HCT116 (cell line): ENCODE results near the gene WDR27. TPM values are rescaled to one million over a fixed set of nuclear protein-coding genes. Genes with fewer than 3 reads are reported as not detected.

Experiments used
- ATAC-seq: fragments of 200-7000 bp; cut with Tn5 transposase; 2 replicates; pipeline ENCODE4 v1.9.1; 2020; ENCODE audit warnings: mild to moderate bottlenecking, moderate library complexity
- BruUV-seq: library from RNA; stranded (reverse); fragments of 400-500 nt; replicated peaks from 2 replicates; lab custom pipeline; 2021; lab: Mats Ljungman, UMichigan
- CTCF ChIA-PET: fragments of 300-600 bp; sonication (Branson Sonifier 250); formaldehyde crosslinking; loops from one replicate; lab custom pipeline; 2021; ENCODE audit warnings: antibody characterized with exemption; lab: Charles Lee
- POLR2A ChIA-PET: fragments of 300-600, 350-600 bp; sonication (Branson Sonifier 250); formaldehyde crosslinking; loops from one replicate; lab custom pipeline; 2021; ENCODE audit warnings: antibody characterized with exemption; lab: Charles Lee
- RAD21 ChIA-PET, 2 experiments: fragments of 300-600 bp; sonication (Branson Sonifier 250); formaldehyde crosslinking; loops; one replicate each; lab custom pipeline; 2023; ENCODE audit warnings: low total read pairs in 2 of 2; ENCODE audit not compliant: uncharacterized antibody in 2 of 2, unreplicated experiment in 2 of 2, low non-redundant PET in 1 of 2; lab: Charles Lee
- DNase-seq: peaks from one replicate; pipeline ENCODE4 v3.0.0-alpha.2; 2010; ENCODE audit warnings: low read depth, low spot score
- H2AFZ ChIP-seq: fragments of 200-600 bp; shearing (Covaris generic), sonication (generic); 2 replicates; pipeline ENCODE4 v1.6.1; 2017; ENCODE audit warnings: low read depth, mixed run types, mixed read lengths, antibody characterized with exemption, low read length; ENCODE audit not compliant: poor library complexity, severe bottlenecking
- H3K27ac ChIP-seq: 2 replicates; pipeline ENCODE4 v1.5.1; 2012; ENCODE audit warnings: low read depth, low read length
- H3K27me3 ChIP-seq: fragments of 200-600 bp; sonication (generic); 2 replicates; pipeline ENCODE4 v1.6.1; 2016; ENCODE audit warnings: mixed run types, low read length, mixed read lengths; ENCODE audit not compliant: insufficient read depth
- H3K36me3 ChIP-seq, 2 experiments: fragments of 200-500 bp in 1 of 2; fragments of 200-600 bp in 1 of 2; sonication (Bioruptor generic) in 1 of 2; sonication (generic) in 1 of 2; 2 replicates each; pipeline versions ENCODE4 v1.5.1 to v1.6.1; 2014 to 2016; ENCODE audit warnings: low read length in 2 of 2, inconsistent platforms in 1 of 2, mixed read lengths in 1 of 2, mixed run types in 1 of 2; ENCODE audit not compliant: insufficient read depth in 2 of 2, control insufficient read depth in 1 of 2
- H3K4me1 ChIP-seq, 2 experiments: fragments of 200-600 bp in 1 of 2; sonication (generic) in 1 of 2; 2 replicates each; pipeline versions ENCODE4 v1.5.1 to v1.6.1; 2012 to 2017; ENCODE audit warnings: low read length in 2 of 2, inconsistent platforms in 1 of 2, mild to moderate bottlenecking in 1 of 2, mixed read lengths in 1 of 2, mixed run types in 1 of 2, moderate library complexity in 1 of 2; ENCODE audit not compliant: insufficient read depth in 2 of 2, control insufficient read depth in 1 of 2
- H3K4me2 ChIP-seq: fragments of 200-600 bp; sonication (generic); 2 replicates; pipeline ENCODE4 v1.6.1; 2017; ENCODE audit warnings: mixed run types, low read length, mixed read lengths
- H3K4me3 ChIP-seq, 2 experiments: fragments of 200-600 bp in 1 of 2; sonication (generic) in 1 of 2; replicated peaks in 1 of 2; 2 replicates each; pipeline ENCODE4 v1.5.1; 2011 to 2016; ENCODE audit warnings: low read length in 2 of 2, control low read depth in 1 of 2, low read depth in 1 of 2, mild to moderate bottlenecking in 1 of 2, mixed read lengths in 1 of 2, mixed run types in 1 of 2
- H3K79me2 ChIP-seq: fragments of 200-600 bp; sonication (generic); 2 replicates; pipeline ENCODE4 v1.6.1; 2017; ENCODE audit warnings: mild to moderate bottlenecking, mixed run types, low read length, moderate library complexity, mixed read lengths; ENCODE audit not compliant: insufficient read depth
- H3K9ac ChIP-seq: fragments of 200-600 bp; sonication (generic); 2 replicates; pipeline ENCODE4 v1.6.1; 2016; ENCODE audit warnings: low read length, mixed read lengths
- H3K9me2 ChIP-seq: fragments of 200-600 bp; sonication (generic), shearing (Covaris generic); 2 replicates; pipeline ENCODE4 v1.6.1; 2017; ENCODE audit warnings: mixed run types, mild to moderate bottlenecking, moderate library complexity; ENCODE audit not compliant: insufficient read depth
- H3K9me3 ChIP-seq, 2 experiments: fragments of 200-500 bp in 1 of 2; fragments of 200-600 bp in 1 of 2; sonication (Bioruptor generic) in 1 of 2; sonication (generic) in 1 of 2; 2 replicates each; pipeline ENCODE4 v1.6.1; 2014 to 2017; ENCODE audit warnings: low read length in 2 of 2, mixed read lengths in 2 of 2, inconsistent platforms in 1 of 2, low read depth in 1 of 2, mild to moderate bottlenecking in 1 of 2, mixed run types in 1 of 2, moderate library complexity in 1 of 2; ENCODE audit not compliant: control insufficient read depth in 1 of 2, insufficient read depth in 1 of 2
- H4K20me1 ChIP-seq: fragments of 200-600 bp; sonication (generic), shearing (Covaris generic); 2 replicates; pipeline ENCODE4 v1.6.1; 2017; ENCODE audit warnings: mixed run types, mild to moderate bottlenecking, moderate library complexity; ENCODE audit not compliant: insufficient read depth
- CBX3 ChIP-seq: IDR thresholded peaks from 2 replicates; pipeline ENCODE4 v1.6.1; 2012; ENCODE audit warnings: low read depth
- CEBPB ChIP-seq: IDR thresholded peaks from 2 replicates; pipeline ENCODE4 v1.6.1; 2012; ENCODE audit warnings: low read depth
- EZH2 ChIP-seq: fragments of 200-600 bp; sonication (generic); IDR thresholded peaks from 2 replicates; pipeline ENCODE4 v1.6.1; 2017; ENCODE audit warnings: antibody characterized with exemption, mixed run types
- EZH2phosphoT487 ChIP-seq: fragments of 200-600 bp; IDR thresholded peaks from 2 replicates; pipeline ENCODE4 v1.6.1; 2018; ENCODE audit warnings: antibody characterized with exemption, borderline replicate concordance
- FOSL1 ChIP-seq: IDR thresholded peaks from 2 replicates; pipeline ENCODE4 v1.6.1; 2012; ENCODE audit warnings: low read depth
- POLR2A ChIP-seq: IDR thresholded peaks from 2 replicates; pipeline ENCODE4 v1.7.0; 2011; ENCODE audit warnings: borderline replicate concordance; ENCODE audit not compliant: insufficient read depth, insufficient read length; ENCODE audit errors: extremely low read depth
- POLR2AphosphoS5 ChIP-seq: IDR thresholded peaks from 2 replicates; pipeline ENCODE4 v1.6.1; 2011; ENCODE audit warnings: mild to moderate bottlenecking, low read depth, low read length, moderate library complexity
- REST ChIP-seq: IDR thresholded peaks from 2 replicates; pipeline ENCODE4 v1.6.1; 2012; ENCODE audit warnings: low read depth
- SP1 ChIP-seq: IDR thresholded peaks from 2 replicates; pipeline ENCODE4 v1.6.1; 2012; ENCODE audit warnings: low read depth
- SRF ChIP-seq: IDR thresholded peaks from 2 replicates; pipeline ENCODE4 v1.6.1; 2012; ENCODE audit warnings: low read depth
- TCF7L2 ChIP-seq: IDR thresholded peaks from 2 replicates; pipeline ENCODE4 v1.7.0; 2011; ENCODE audit warnings: borderline replicate concordance, inconsistent platforms; ENCODE audit not compliant: insufficient read depth, insufficient read length; ENCODE audit errors: extremely low read depth
- YY1 ChIP-seq: IDR thresholded peaks from 2 replicates; pipeline ENCODE4 v1.6.1; 2011; ENCODE audit warnings: low read length, low read depth, moderate library complexity, mild to moderate bottlenecking; ENCODE audit not compliant: insufficient replicate concordance; ENCODE audit errors: extremely low read depth
- ZFX ChIP-seq: fragments of 450-650 bp; IDR thresholded peaks from 2 replicates; pipeline ENCODE4 v1.6.1; 2017
- ZNF274 ChIP-seq: fragments of 200-500 bp; sonication (Bioruptor generic); IDR thresholded peaks from 2 replicates; pipeline ENCODE4 v1.6.1; 2014; ENCODE audit warnings: mild to moderate bottlenecking, low read depth, low read length, inconsistent platforms
- intact Hi-C: fragments of 100-400 bp; cut with micrococcal nuclease; formaldehyde crosslinking; loops from 2 replicates; pipeline ENCODE4 v1.10.0; 2022
- total RNA-seq: library from RNA; stranded (reverse); gene quantifications from one replicate; pipeline ENCODE4 v1.2.1, GENCODE V29; 2021; ENCODE audit not compliant: unreplicated experiment
- TF ChIP-seq, protein P1 (sequence below): IDR thresholded peaks from 2 replicates; pipeline ENCODE4 v1.6.1; 2012
- TF ChIP-seq, protein P2 (sequence below): IDR thresholded peaks from 2 replicates; pipeline ENCODE4 v1.6.1; 2012
- TF ChIP-seq, protein P3 (sequence below), 3 experiments: fragments of 200-600 bp in 1 of 3; sonication (generic) in 1 of 3; IDR thresholded peaks in 2 of 3; conservative IDR thresholded peaks in 1 of 3; 2 replicates each; pipeline ENCODE4 v1.5.1; 2012 to 2017; ENCODE audit warnings: low read depth in 2 of 3, low read length in 2 of 3, antibody characterized with exemption in 1 of 3, borderline replicate concordance in 1 of 3, control low read depth in 1 of 3, mild to moderate bottlenecking in 1 of 3, mixed read lengths in 1 of 3, mixed run types in 1 of 3, moderate library complexity in 1 of 3; ENCODE audit not compliant: insufficient read depth in 1 of 3
- TF ChIP-seq, protein P4 (sequence below): IDR thresholded peaks from 2 replicates; pipeline ENCODE4 v1.6.1; 2011; ENCODE audit warnings: mild to moderate bottlenecking, low read length, moderate library complexity; ENCODE audit not compliant: insufficient replicate concordance; ENCODE audit errors: extremely low read depth

The WDR27 gene
- total RNA-seq, 1 experiment from 2014 or later = 60.6 TPM

- no peaks in the 10 kb centered on the region for H3K9me2 ChIP-seq
- no peaks in the 10 kb centered on the region for H3K36me3 ChIP-seq
- POLR2A ChIA-PET = no interaction called here
- RAD21 ChIA-PET = no interaction called here
- no peak for DNase-seq
- H3K27ac ChIP-seq = no peak overlapping the region
- H3K4me1 ChIP-seq = no peaks in the 10 kb centered on the region
- H4K20me1 ChIP-seq = no peaks in the 10 kb centered on the region
- no peaks in the 10 kb centered on the region for H3K27me3 ChIP-seq
- no peaks in the 10 kb centered on the region for H3K79me2 ChIP-seq
- no TSS peak for BruUV-seq
- H3K9me3 ChIP-seq = no peaks in the 10 kb centered on the region
- H2AFZ ChIP-seq = no peak overlapping the region
- CTCF ChIA-PET = no interaction called here
- no peak overlapping the region for H3K9ac ChIP-seq
- intact Hi-C loops = no loop called here
- no peak overlapping the region for H3K4me3 ChIP-seq
- TF ChIP-seq REST (no peak), SP1 (no peak), POLR2A (no peak), SRF (no peak), EZH2phosphoT487 (no peak), ZNF274 (no peak), YY1 (no peak), ZFX (no peak), CBX3 (no peak), TCF7L2 (no peak), EZH2 (no peak), CEBPB (no peak), POLR2AphosphoS5 (no peak), FOSL1 (no peak)
- TF ChIP-seq, protein P1, sequence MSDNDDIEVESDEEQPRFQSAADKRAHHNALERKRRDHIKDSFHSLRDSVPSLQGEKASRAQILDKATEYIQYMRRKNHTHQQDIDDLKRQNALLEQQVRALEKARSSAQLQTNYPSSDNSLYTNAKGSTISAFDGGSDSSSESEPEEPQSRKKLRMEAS = no peak
- TF ChIP-seq, protein P2, sequence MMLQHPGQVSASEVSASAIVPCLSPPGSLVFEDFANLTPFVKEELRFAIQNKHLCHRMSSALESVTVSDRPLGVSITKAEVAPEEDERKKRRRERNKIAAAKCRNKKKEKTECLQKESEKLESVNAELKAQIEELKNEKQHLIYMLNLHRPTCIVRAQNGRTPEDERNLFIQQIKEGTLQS = no peak
- TF ChIP-seq, protein P3, sequence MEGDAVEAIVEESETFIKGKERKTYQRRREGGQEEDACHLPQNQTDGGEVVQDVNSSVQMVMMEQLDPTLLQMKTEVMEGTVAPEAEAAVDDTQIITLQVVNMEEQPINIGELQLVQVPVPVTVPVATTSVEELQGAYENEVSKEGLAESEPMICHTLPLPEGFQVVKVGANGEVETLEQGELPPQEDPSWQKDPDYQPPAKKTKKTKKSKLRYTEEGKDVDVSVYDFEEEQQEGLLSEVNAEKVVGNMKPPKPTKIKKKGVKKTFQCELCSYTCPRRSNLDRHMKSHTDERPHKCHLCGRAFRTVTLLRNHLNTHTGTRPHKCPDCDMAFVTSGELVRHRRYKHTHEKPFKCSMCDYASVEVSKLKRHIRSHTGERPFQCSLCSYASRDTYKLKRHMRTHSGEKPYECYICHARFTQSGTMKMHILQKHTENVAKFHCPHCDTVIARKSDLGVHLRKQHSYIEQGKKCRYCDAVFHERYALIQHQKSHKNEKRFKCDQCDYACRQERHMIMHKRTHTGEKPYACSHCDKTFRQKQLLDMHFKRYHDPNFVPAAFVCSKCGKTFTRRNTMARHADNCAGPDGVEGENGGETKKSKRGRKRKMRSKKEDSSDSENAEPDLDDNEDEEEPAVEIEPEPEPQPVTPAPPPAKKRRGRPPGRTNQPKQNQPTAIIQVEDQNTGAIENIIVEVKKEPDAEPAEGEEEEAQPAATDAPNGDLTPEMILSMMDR (IDR thresholded peaks at IDR 0.05 in 2 of 3, conservative IDR thresholded peaks at IDR 0.05 in 1 of 3; ENCODE audit: borderline replicate concordance in 1 of 3, insufficient read depth in 1 of 3, low read depth in 2 of 3, low read length in 2 of 3) = no peak
- TF ChIP-seq, protein P4, sequence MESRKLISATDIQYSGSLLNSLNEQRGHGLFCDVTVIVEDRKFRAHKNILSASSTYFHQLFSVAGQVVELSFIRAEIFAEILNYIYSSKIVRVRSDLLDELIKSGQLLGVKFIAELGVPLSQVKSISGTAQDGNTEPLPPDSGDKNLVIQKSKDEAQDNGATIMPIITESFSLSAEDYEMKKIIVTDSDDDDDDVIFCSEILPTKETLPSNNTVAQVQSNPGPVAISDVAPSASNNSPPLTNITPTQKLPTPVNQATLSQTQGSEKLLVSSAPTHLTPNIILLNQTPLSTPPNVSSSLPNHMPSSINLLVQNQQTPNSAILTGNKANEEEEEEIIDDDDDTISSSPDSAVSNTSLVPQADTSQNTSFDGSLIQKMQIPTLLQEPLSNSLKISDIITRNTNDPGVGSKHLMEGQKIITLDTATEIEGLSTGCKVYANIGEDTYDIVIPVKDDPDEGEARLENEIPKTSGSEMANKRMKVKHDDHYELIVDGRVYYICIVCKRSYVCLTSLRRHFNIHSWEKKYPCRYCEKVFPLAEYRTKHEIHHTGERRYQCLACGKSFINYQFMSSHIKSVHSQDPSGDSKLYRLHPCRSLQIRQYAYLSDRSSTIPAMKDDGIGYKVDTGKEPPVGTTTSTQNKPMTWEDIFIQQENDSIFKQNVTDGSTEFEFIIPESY = no peak
- H3K4me2 ChIP-seq = no peak overlapping the region
- no peak for ATAC-seq
Observed at GRCh38 chr6:169542491-169542890, 159.3 kb downstream of the WDR27 start.
